ENCODE results near the gene GPER1.
"Not testable (repeated sequence)": the region's sequence is repeated elsewhere in the genome, so short reads cannot be mapped to it uniquely, and the experiment has no call there.

The GPER1 gene

GRCh38 chr7:1121476-1121875 lies 33.6 kb downstream of the GPER1 start:
- no peak for DNase-seq (ENCODE audit: low spot score)

DNA sequence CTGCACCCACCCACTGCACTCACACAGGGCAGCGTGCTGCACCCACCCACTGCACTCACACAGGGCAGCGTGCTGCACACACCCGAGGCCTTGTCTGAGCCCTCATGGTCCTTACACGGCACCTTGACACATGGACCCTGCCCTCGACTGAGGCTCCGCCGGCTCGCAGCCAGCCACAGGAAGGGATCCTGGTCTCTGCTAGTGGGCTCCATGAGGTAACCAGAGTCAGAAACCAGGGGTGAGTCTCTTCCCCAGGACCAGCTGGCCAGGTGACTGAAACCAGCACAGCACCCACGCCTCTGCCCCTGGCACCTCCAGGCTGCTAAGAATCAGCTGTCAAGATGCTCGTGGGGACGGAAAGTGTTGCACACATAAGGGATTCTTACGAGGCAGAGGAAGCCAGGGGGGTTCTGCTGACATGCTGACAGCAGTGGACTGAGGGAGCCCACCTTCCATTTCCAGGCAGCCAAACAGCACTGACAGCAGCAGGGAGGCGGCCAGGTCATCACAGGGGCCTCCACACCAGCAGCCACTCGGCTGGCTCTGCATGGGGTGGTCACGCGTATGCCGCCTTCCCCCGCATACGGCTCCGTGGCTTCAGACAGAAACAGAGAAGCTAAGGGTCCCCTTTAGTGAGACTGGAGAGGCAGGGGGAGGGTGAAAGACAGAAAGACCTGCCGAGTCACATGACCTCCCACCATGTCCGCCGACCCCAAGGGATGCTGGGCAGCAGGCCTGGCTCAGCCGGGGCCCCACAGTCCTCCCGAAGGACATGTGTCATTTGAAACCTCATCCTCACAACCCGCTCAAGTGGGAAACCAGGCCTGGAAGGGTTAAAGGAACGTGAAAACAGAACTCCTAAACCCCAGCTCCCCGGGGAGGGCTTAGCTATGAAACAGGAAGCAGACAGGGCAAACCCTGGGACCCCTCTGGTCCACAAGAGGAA lies 34.2 kb downstream of the GPER1 start:
- DNase-seq (ENCODE audit: low spot score), result no peak

DNA sequence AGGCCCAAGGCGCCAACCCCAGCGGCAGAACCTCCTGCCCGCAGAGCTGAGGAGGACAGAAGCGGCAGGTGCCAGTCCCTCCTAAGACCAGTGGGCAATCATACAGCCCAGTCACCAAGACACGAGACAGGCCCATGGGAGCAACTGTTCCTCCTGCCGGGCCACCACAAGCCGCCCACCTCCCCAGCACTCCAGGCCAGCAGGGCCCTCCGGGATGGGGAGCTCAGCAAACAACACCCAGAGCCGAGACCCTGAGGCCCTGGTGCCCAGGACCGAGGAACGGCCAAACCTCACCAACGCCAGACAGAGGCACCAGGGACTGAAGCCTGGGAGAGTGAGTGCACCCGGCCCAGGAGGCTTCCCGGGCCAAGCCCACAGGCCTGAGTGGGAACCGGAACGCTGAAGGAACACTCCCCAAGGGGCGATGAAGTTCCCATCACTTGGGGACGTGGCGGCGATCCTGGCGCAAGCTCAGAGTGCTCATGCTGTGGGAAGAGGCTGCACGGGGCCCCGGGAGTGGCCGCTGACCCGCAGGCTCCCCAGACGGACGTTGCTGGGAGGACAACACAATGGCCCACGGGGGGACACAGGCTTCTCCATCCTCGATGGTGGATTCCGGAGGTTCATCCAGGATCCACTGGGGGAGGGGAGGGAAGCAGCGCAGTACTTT lies 35.1 kb downstream of the GPER1 start:
- DNase-seq (ENCODE audit: low spot score), result no peak

- DNase-seq (ENCODE audit: low spot score), result no peak
These were observed 35.8 kb downstream of the GPER1 start for GRCh38 chr7:1123715-1124114.

DNA sequence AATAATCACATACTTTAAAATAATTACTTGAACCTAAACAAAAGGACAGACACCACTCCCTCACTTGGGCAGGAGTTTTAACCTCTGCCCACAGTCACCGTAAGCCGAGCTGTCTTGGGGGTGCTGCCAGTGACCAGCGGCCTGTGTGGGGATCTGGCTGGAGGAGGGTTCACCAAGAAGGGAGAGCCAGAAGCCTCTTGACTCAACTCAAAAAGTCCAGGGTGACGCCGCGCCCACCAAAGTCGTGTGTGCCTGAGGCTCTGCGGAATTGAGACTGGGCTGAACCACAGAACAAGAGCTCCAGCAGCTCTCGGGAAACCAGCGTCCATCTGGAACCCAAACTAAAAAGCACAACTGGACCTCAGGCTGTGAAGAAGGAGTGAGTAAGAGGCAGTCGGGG lies 36.3 kb downstream of the GPER1 start:
- DNase-seq (ENCODE audit: low spot score), result no peak

GRCh38 chr7:1124816-1125602 lies 37.1 kb downstream of the GPER1 start:
- DNase-seq (ENCODE audit: low spot score), result no peak

DNA sequence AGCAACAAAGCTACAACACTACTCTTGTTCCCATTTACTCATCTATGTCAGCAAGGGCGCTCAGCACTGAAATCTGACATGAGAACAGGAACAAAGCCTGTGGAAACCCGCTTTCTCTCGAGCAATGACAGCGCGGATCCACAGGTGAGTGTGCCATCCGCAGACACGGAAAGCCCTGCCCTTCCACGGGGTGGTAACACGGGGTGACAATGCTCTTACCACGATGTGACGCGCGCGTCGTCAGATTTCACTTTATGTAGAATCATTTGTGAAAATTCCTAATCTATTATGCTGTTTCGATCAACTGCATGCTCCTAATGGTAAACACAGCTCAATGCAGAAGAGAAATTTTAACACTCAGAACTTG lies 37.7 kb downstream of the GPER1 start:
- DNase-seq (ENCODE audit: low spot score), result no peak

DNA sequence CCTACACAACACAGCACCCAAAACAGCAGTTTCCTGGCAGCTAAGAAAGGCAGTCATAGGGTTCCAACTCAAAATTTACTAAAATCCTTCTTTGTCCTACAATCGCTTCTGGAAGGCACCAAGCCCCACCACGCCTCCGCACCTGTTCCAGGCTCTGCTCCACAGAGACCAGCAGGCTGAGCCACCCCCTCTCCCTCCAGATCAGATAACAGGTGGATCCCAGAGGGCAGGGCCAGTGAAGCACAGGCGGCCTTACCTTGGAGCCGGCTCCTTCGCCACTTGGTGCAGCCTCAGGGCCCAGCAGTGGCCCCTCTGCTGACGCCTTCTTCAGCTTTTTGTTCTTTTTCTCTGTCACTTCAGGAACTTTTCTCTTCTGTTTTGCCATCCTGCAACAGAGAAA lies 39.1 kb downstream of the GPER1 start:
- DNase-seq (ENCODE audit: low spot score), result no peak

- no peak for DNase-seq (ENCODE audit: low spot score)
These were observed 41.5 kb downstream of the GPER1 start for GRCh38 chr7:1129431-1129830.

- no peak for DNase-seq (ENCODE audit: low spot score)
These were observed 42.4 kb downstream of the GPER1 start for GRCh38 chr7:1130021-1130990.

DNA sequence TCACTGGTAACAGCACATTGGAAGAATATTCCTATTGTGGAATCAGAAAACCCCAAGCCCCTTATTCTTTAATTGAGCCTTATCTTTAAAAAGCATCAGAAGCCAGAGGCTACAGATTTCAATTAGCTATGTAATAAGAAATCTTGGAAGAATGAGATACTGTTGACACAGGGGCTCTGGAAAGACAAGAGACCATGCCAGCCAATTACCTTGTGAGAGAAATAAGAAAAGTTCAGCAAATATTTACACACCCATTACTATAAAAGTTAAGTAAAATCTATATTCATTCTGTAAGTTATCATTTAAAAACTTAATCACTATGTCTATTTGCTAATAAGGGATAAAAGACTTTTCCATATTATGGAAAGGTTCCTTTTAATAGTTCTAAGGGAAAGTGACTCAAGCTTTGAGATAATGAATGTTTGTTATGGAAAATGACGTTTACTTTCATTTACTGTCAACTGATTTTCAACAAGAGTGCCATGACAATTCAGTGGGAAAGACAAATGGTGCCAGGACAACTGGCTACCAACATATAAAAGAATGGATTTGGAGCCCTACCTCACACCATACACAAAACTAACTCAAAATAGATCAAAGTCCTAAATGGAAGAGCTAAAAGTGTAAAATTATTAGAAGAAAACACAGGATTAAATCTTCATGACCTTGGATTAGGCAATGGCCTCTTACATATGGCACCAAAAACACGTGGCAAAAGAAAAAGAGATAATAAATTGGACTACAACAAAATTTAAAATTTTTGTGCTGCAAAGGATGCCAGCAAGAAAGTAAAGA lies 43.8 kb downstream of the GPER1 start:
- no peak for DNase-seq (ENCODE audit: low spot score)

- DNase-seq (ENCODE audit: low spot score), result no peak
These were observed 47.0 kb downstream of the GPER1 start for GRCh38 chr7:1134951-1135350.

- no peak for DNase-seq (ENCODE audit: low spot score)
These were observed 49.1 kb downstream of the GPER1 start for GRCh38 chr7:1136841-1137516.

- DNase-seq (ENCODE audit: low spot score), result no peak
These were observed 49.7 kb downstream of the GPER1 start for GRCh38 chr7:1137517-1138167.

DNA sequence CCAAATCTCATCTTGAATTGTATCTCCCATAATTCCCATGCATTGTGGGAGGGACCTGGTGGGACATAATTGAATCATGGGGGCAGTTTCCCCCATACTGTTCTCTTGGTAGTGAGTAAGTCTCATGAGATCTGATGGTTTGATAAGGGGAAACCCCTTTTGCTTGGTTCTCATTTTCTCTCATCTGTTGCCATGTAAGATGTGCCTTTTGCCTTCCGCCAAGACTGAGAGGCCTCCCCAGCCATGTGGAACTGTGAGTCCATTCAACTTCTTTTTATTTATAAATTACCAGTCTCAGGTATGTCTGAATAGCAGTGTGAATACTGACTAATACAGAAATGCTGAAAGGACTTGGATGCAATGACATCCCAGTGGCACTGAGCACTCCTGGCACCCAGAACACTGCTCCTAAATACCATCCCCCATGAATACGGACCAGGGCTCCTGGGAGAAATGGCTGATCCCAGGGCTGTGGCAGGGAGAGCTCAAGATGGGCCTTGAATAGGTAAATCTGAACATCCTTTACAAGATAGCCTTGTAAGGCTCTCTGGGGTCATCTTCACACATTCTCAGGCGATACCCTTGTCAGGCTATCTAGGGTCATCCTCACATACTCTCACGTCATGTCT lies 52.7 kb downstream of the GPER1 start:
- no peak for DNase-seq (ENCODE audit: low spot score)

GRCh38 chr7:1141651-1142050 lies 53.7 kb downstream of the GPER1 start:
- no peak for DNase-seq (ENCODE audit: low spot score)

DNA sequence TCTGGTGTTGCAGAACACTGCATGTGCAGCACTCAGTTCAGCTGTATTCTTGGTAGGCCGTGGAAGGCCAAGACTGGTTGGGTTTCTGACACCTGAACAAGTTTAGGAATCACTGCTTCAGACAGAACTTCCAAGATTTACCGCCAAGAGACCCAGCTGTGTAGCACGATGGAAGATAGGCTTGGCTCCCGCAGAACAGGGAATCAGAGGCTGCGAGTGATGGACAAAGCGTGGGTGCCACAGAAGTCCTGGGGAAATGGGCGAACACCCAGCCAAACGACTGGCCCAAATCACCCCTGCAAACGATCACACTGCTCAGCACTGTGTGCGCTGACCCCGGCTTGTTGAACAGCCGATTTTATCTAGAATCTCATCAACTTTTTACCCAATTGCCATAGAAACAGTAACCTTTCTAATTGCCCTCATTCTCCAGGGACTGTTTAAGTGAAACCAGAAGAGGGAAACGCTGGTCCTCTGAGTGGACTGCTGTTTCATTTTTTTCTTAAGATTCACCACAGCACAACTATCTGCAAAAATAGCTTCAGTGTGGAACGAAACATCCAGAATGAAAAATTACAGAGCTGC lies 54.2 kb downstream of the GPER1 start:
- DNase-seq (ENCODE audit: low spot score), result no peak

- not testable (repeated sequence) for DNase-seq (ENCODE audit: low spot score)
These were observed 55.1 kb downstream of the GPER1 start for GRCh38 chr7:1143031-1143430.

All from CD4-positive, alpha-beta T cell treated with Interleukin-15 for 4 hours (primary cell).